Body of pancreas (tissue), 4 donors: ENCODE data around the gene THRA. TPM values are rescaled to one million over a fixed set of nuclear protein-coding genes. Genes with fewer than 3 reads are reported as not detected.
A peak's percentile ranks its signal among the peaks of the same experiment; 100 is the strongest.

Experiments used
- ATAC-seq: fragments of 150-250 bp; one replicate; pipeline ENCODE4 v1.9.1; 2016
- DNase-seq, 4 donors: peaks; one replicate each; pipeline ENCODE4 v3.0.0-alpha.2; 2019
- H3K27ac ChIP-seq, 4 donors: fragments of 200-600 bp; sonication (generic); 1 replicate in 3 of 4; 2 replicates in 1 of 4; pipeline versions ENCODE4 v1.5.1 to v1.6.1; 2016 to 2019; ENCODE audit warnings: mild to moderate bottlenecking in 1 of 4, mixed read lengths in 1 of 4, moderate library complexity in 1 of 4
- H3K27me3 ChIP-seq, 2 donors: fragments of 200-600 bp; sonication (generic); one replicate each; pipeline ENCODE4 v1.6.0; 2016; ENCODE audit warnings: mild to moderate bottlenecking in 1 of 2
- H3K36me3 ChIP-seq, 2 donors: fragments of 200-600 bp; sonication (generic); replicated peaks in 1 of 2; 2 replicates each; pipeline ENCODE4 v1.5.1; 2016; ENCODE audit warnings: low read depth in 2 of 2; ENCODE audit not compliant: insufficient read depth in 1 of 2
- H3K4me1 ChIP-seq: fragments of 200-600 bp; sonication (generic); one replicate; pipeline ENCODE4 v1.6.0; 2016
- H3K4me3 ChIP-seq, 2 donors: fragments of 200-600 bp; sonication (generic); 1 replicate in 1 of 2; 2 replicates in 1 of 2; pipeline ENCODE4 v1.5.1; 2016 to 2019
- H3K9me3 ChIP-seq, 3 donors: fragments of 200-600 bp; sonication (generic); 1 replicate in 2 of 3; 2 replicates in 1 of 3; pipeline ENCODE4 v1.5.1; 2016
- CTCF ChIP-seq, 7 experiments: fragments of 450-650 bp in 4 of 7; fragments of 200-600 bp in 3 of 7; sonication (generic) in 3 of 7; IDR thresholded peaks; one replicate each; pipeline ENCODE4 v1.5.1; 2016 to 2019; ENCODE audit warnings: antibody characterized with exemption in 7 of 7
- POLR2A ChIP-seq, 3 donors: fragments of 450-650 bp; IDR thresholded peaks; one replicate each; pipeline ENCODE4 v1.6.1; 2016; ENCODE audit warnings: antibody characterized with exemption in 3 of 3, mild to moderate bottlenecking in 2 of 3
- WGBS, 2 donors: methylation state at CpG; one replicate each; pipeline ENCODE4 v1.1.5; 2017; 5-methylcytosine and 5-hydroxymethylcytosine counted together
- intact Hi-C: fragments of 100-400 bp; cut with DNase I; formaldehyde crosslinking; loops from one replicate; pipeline ENCODE4 v1.15.1; 2023
- total RNA-seq, 2 donors: library from RNA; depleted of rRNA; stranded (reverse); fragments of >200 nt; gene quantifications; one replicate each; pipeline ENCODE4 v1.1.0, GENCODE V29; 2016

Gene THRA
- total RNA-seq, 2 donors from 2014 or later = 37.9 to 61.6 TPM

GRCh38 chr17:40091691-40092397, 29.1 kb downstream of the THRA start:
- ATAC-seq = peak; percentile 11

DNA sequence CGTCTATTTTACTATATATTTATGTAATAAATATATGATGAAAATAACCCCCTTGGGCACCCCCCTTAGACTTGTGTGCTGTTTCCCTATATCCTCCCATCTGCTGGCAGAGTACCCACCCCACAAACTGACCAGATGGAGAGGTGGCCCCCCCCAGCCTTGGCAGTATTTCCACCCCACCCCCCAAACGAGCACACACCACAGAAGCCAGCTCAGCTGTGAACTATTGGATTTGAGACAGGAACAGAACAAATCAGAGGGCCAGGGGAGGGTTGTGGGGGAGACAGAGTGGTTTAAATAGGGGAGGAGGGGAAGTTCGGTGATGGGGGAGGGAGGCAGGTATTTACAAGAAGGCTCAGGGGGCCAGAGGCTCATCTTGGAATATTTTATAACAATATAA, 29.8 kb downstream of the THRA start:
- peaks cover 8 to 20% of the 10 kb centered on the region in 2 donors for H3K36me3 ChIP-seq
- WGBS, 2 donors = 38 to 43% methylated on average over 3 of the region's 3 CpGs
- no peak for ATAC-seq
- H3K27me3 ChIP-seq = no peaks in the 10 kb centered on the region
- no peak overlapping the region for H3K4me3 ChIP-seq
- no peaks in the 10 kb centered on the region for H3K9me3 ChIP-seq
- H3K4me1 ChIP-seq = peaks cover 43% of the 10 kb centered on the region
- intact Hi-C loops = no loop called here
- peak overlapping the region in 2 of 4 donors; percentile 16 to 41 for H3K27ac ChIP-seq
- no peak for DNase-seq
- TF ChIP-seq POLR2A (IDR thresholded peaks at IDR 0.05) (no peak), CTCF (IDR thresholded peaks at IDR 0.05) (no peak)

More at GRCh38 chr17:40091691-40092397, 29.1 kb downstream of the THRA start:
- Histone ChIP-seq H3K27ac (peak overlapping the region; percentile 41 to 66 (median 56)), H3K9me3 (no peaks in the 10 kb centered on the region), H3K4me3 (no peak overlapping the region), H3K36me3 (peaks cover 8 to 22% of the 10 kb centered on the region in 2 donors), H3K4me1 (peaks cover 36% of the 10 kb centered on the region), H3K27me3 (no peaks in the 10 kb centered on the region)
- DNase-seq = peak in 2 of 4 donors; percentile 54 to 56
- 27 to 33% methylated on average over 13 to 18 of the region's 18 CpGs for WGBS, 2 donors
- intact Hi-C loops = no loop called here
- TF ChIP-seq POLR2A (IDR thresholded peaks at IDR 0.05) (peak in 2 of 3 donors; percentile 8 to 20), CTCF (IDR thresholded peaks at IDR 0.05) (no peak)

GRCh38 chr17:40093005-40093579, 30.3 kb downstream of the THRA start:
- Histone ChIP-seq H3K4me1 (peaks cover 48% of the 10 kb centered on the region), H3K9me3 (no peaks in the 10 kb centered on the region), H3K27me3 (no peaks in the 10 kb centered on the region), H3K27ac (peak overlapping the region in 2 of 4 donors; percentile 41), H3K36me3 (peaks cover 8 to 16% of the 10 kb centered on the region in 2 donors), H3K4me3 (no peak overlapping the region)
- TF ChIP-seq POLR2A (IDR thresholded peaks at IDR 0.05) (no peak), CTCF (IDR thresholded peaks at IDR 0.05) (no peak)
- no peak for ATAC-seq
- intact Hi-C loops = no loop called here
- DNase-seq = no peak
- WGBS, 2 donors = 78 to 89% methylated on average over 29 of the region's 29 CpGs

GRCh38 chr17:40093580-40094201, 30.9 kb downstream of the THRA start:
- Histone ChIP-seq H3K27me3 (no peaks in the 10 kb centered on the region), H3K36me3 (peaks cover 8 to 11% of the 10 kb centered on the region in 2 donors), H3K9me3 (no peaks in the 10 kb centered on the region), H3K27ac (peak overlapping the region in 3 of 4 donors; percentile 5 to 99 (median 41)), H3K4me3 (no peak overlapping the region), H3K4me1 (peaks cover 54% of the 10 kb centered on the region)
- no peak for TF ChIP-seq POLR2A (IDR thresholded peaks at IDR 0.05)
- no peak for TF ChIP-seq CTCF (IDR thresholded peaks at IDR 0.05)
- DNase-seq = no peak
- intact Hi-C loops = no loop called here
- no peak for ATAC-seq
- WGBS, 2 donors = 67 to 72% methylated on average over 10 to 16 of the region's 16 CpGs
